K562 (cell line): ENCODE results near the gene MACROD2. TPM values are rescaled to one million over a fixed set of nuclear protein-coding genes. Genes with fewer than 3 reads are reported as not detected.

Source experiments
- ATAC-seq: fragments of 200-7000 bp; cut with Tn5 transposase; 3 replicates; pipeline ENCODE4 v1.9.1; 2020; ENCODE audit warnings: moderate library complexity
- BruUV-seq: library from RNA; stranded (reverse); fragments of 400-500 nt; replicated peaks from 2 replicates; lab custom pipeline; 2021; lab: Mats Ljungman, UMichigan
- CTCF ChIA-PET: fragments of 300-600 bp; formaldehyde crosslinking; extraction: SDS; loops from one replicate; lab custom pipeline; 2021; ENCODE audit warnings: low intra/inter-chr PET ratio; lab: Yijun Ruan, JAX
- POLR2A ChIA-PET: fragments of 300-600, 350-650 bp; sonication (Branson Sonifier 250); formaldehyde crosslinking; extraction: SDS; loops from one replicate; lab custom pipeline; 2021; ENCODE audit warnings: antibody characterized with exemption, inconsistent platforms; lab: Yijun Ruan, JAX
- DNase-seq, 4 experiments: peaks; one replicate each; pipeline versions ENCODE4 v3.0.0 to v3.0.0-alpha.2; 2011 to 2018; ENCODE audit warnings: low spot score in 3 of 4, mixed read lengths in 3 of 4; ENCODE audit errors: extremely low read depth in 1 of 4
- FAIRE-seq: peaks from 2 replicates; lab custom pipeline; 2011; peaks lifted over from hg19 to GRCh38; lab: Jason Lieb, UNC
- H2AFZ ChIP-seq: 2 replicates; pipeline ENCODE4 v1.6.0; 2011; ENCODE audit warnings: low read depth, low read length, control low read depth, inconsistent platforms
- H3K27ac ChIP-seq: fragments of 200-600 bp; 3 replicates; pipeline ENCODE4 v1.8.0; 2011; ENCODE audit warnings: low read depth, mild to moderate bottlenecking, control low read depth, inconsistent platforms, low read length, moderate library complexity, mixed read lengths; ENCODE audit errors: extremely low read depth
- H3K27me3 ChIP-seq, 2 experiments: fragments of 300-600 bp in 1 of 2; 2 replicates in 1 of 2; 3 replicates in 1 of 2; pipeline versions ENCODE4 v1.6.0 to v1.8.0; 2011; ENCODE audit warnings: inconsistent platforms in 2 of 2, low read length in 2 of 2, mild to moderate bottlenecking in 1 of 2, mixed read lengths in 1 of 2, moderate library complexity in 1 of 2; ENCODE audit not compliant: control insufficient read depth in 2 of 2, insufficient read depth in 2 of 2
- H3K36me3 ChIP-seq: fragments of 300-600 bp; 3 replicates; pipeline ENCODE4 v1.8.0; 2011; ENCODE audit warnings: mild to moderate bottlenecking, low read length, inconsistent platforms; ENCODE audit not compliant: control insufficient read depth, insufficient read depth
- H3K4me1 ChIP-seq, 2 experiments: fragments of 200-600 bp in 1 of 2; replicated peaks in 1 of 2; 2 replicates in 1 of 2; 3 replicates in 1 of 2; pipeline versions ENCODE4 v1.5.1 to v1.8.0; 2011; ENCODE audit warnings: inconsistent platforms in 2 of 2, low read length in 2 of 2, mild to moderate bottlenecking in 1 of 2, mixed read lengths in 1 of 2, moderate library complexity in 1 of 2; ENCODE audit not compliant: control insufficient read depth in 2 of 2, insufficient read depth in 2 of 2
- H3K4me2 ChIP-seq: 2 replicates; pipeline ENCODE4 v1.6.1; 2011; ENCODE audit warnings: low read length, control low read depth, inconsistent platforms, mixed read lengths; ENCODE audit not compliant: insufficient read depth
- H3K4me3 ChIP-seq: fragments of 200-600 bp; sonication (generic), shearing (Covaris generic); 2 replicates; pipeline ENCODE4 v1.5.1; 2016; ENCODE audit warnings: control low read depth, inconsistent platforms
- H3K79me2 ChIP-seq: fragments of 200-600 bp; 3 replicates; pipeline ENCODE4 v1.8.0; 2011; ENCODE audit warnings: low read length, inconsistent platforms; ENCODE audit not compliant: control insufficient read depth, insufficient read depth
- H3K9ac ChIP-seq, 2 experiments: 2 replicates each; pipeline versions ENCODE4 v1.6.0 to v1.6.1; 2011; ENCODE audit warnings: low read depth in 2 of 2, low read length in 2 of 2, control low read depth in 1 of 2, inconsistent platforms in 1 of 2, mild to moderate bottlenecking in 1 of 2, mixed read lengths in 1 of 2; ENCODE audit not compliant: insufficient read depth in 1 of 2
- H3K9me1 ChIP-seq: one replicate; pipeline ENCODE4 v1.6.0; 2011; ENCODE audit warnings: inconsistent platforms, mild to moderate bottlenecking, low read length, moderate library complexity; ENCODE audit not compliant: control insufficient read depth, insufficient read depth
- H3K9me3 ChIP-seq: replicated peaks from 2 replicates; pipeline ENCODE4 v1.5.1; 2011; ENCODE audit warnings: low read depth, low read length, inconsistent platforms; ENCODE audit not compliant: control insufficient read depth, insufficient read depth
- H4K20me1 ChIP-seq: replicated peaks from 2 replicates; pipeline ENCODE4 v1.6.1; 2011; ENCODE audit warnings: low read length, inconsistent platforms, mixed read lengths; ENCODE audit not compliant: control insufficient read depth, insufficient read depth
- BDP1 ChIP-seq: IDR thresholded peaks from 3 replicates; pipeline ENCODE4 v1.6.1; 2011; ENCODE audit not compliant: insufficient read length, insufficient read depth
- CC2D1A ChIP-seq: fragments of 450-650 bp; IDR thresholded peaks from 2 replicates; pipeline ENCODE4 v1.6.1; 2017; ENCODE audit warnings: mild to moderate bottlenecking
- KLF6 ChIP-seq: fragments of 250-450 bp; sonication (Bioruptor Pico); IDR thresholded peaks from 2 replicates; pipeline ENCODE4 v1.4.0; 2020; ENCODE audit warnings: mild to moderate bottlenecking, moderate library complexity, borderline replicate concordance
- MEF2A ChIP-seq: IDR thresholded peaks from 2 replicates; pipeline ENCODE4 v1.6.1; 2011; ENCODE audit warnings: low read depth, mild to moderate bottlenecking, low read length, moderate library complexity; ENCODE audit not compliant: control insufficient read depth
- RHOXF2B ChIP-seq: fragments of 250-450 bp; sonication (Bioruptor Pico); conservative IDR thresholded peaks from 2 replicates; pipeline ENCODE4 v1.5.1; 2021
- ZNF143 ChIP-seq: sonication (generic); formaldehyde crosslinking; IDR thresholded peaks from 2 replicates; pipeline ENCODE4 v1.9.0; 2022; ENCODE audit warnings: mild to moderate bottlenecking, missing genetic modification reagents
- WGBS: fragments of 100-300 bp; shearing (Covaris generic); methylation state at CpG from one replicate; pipeline ENCODE4 v1.1.6; 2016; ENCODE audit warnings: low coverage, mixed read lengths; ENCODE audit not compliant: insufficient coverage; ENCODE audit errors: missing lambda C conversion rate; 5-methylcytosine and 5-hydroxymethylcytosine counted together
- in situ Hi-C: fragments of 300-500 bp; cut with MboI; formaldehyde crosslinking; loops from 4 replicates; pipeline ENCODE4 v1.15.0; 2018; ENCODE audit warnings: inconsistent platforms, mixed read lengths
- intact Hi-C: fragments of 100-400 bp; cut with micrococcal nuclease; formaldehyde crosslinking; loops from 2 replicates; pipeline ENCODE4 v1.14.2; 2022
- polyA plus RNA-seq, 8 experiments: library from polyadenylated mRNA; depleted of rRNA in 4 of 8; stranded (reverse) in 5 of 8; unstranded in 3 of 8; fragments of >200 nt; fragmentation: Nextera tagmentation in 2 of 8; fragmentation: Illumina TruSeq in 1 of 8; extraction: Ambion mirVana in 2 of 8; extraction: Trizol in 1 of 8; gene quantifications; 2 replicates each; pipeline versions ENCODE4 v1.2.1 to v1.2.3, GENCODE V29; 2011 to 2014; ENCODE audit warnings: inconsistent platforms in 1 of 8, missing spikeins in 1 of 8
- total RNA-seq, 7 experiments: library from RNA; depleted of rRNA in 6 of 7; stranded (reverse); fragments of >200 nt in 6 of 7; fragmentation: Illumina TruSeq in 2 of 7; extraction: Trizol in 2 of 7; gene quantifications; 2 replicates each; pipeline versions ENCODE4 v1.2.1 to v1.2.3, GENCODE V29; 2011 to 2021; ENCODE audit warnings: low replicate concordance in 1 of 7
- TF ChIP-seq, protein P1 (sequence below): fragments of 250-450 bp; sonication (Bioruptor Pico); IDR thresholded peaks from 2 replicates; pipeline ENCODE4 v1.5.1; 2021; ENCODE audit warnings: mild to moderate bottlenecking
- TF ChIP-seq, protein P2 (sequence below): fragments of 450-650 bp; IDR thresholded peaks from 2 replicates; pipeline ENCODE4 v1.6.1; 2016; ENCODE audit warnings: mild to moderate bottlenecking, moderate library complexity

Gene MACROD2
- total and polyA plus RNA-seq, 9 of the 15 experiments (the other 6 are each of a cell fraction or from before 2014, with no cell fraction given): not detected

DNA sequence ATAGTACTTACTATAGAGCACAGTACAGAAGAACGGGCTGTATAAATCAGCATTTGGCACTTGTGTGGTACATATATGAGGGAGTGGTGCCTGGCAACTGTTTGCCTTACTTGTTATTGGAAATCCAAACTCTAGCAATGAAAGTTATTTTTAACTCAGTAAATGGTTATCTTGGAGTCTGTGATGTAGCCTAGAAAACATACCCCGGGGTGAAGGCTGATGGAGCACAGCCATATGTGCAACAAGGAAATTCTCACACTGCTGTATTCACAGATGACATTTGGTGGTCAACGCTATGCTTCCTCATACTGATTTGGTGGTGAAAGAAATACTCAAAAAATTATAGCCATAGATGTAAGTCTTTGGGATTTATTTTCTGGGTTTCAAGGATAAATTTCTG is 1149.6 kb downstream of the MACROD2 start:
- Histone ChIP-seq H3K27ac (no peak overlapping the region), H3K27me3 (no peaks in the 10 kb centered on the region), H3K9me3 (no peaks in the 10 kb centered on the region), H3K4me3 (no peak overlapping the region), H3K36me3 (no peaks in the 10 kb centered on the region), H4K20me1 (no peaks in the 10 kb centered on the region), H3K4me1 (no peaks in the 10 kb centered on the region), H3K79me2 (no peaks in the 10 kb centered on the region), H2AFZ (no peak overlapping the region), H3K9ac (no peak overlapping the region), H3K4me2 (no peak overlapping the region)
- FAIRE-seq: no peak
- in situ Hi-C loops: no loop called here
- CTCF ChIA-PET: no interaction called here
- no peak for ATAC-seq
- 0% methylated on average over 3 of the region's 3 CpGs for WGBS
- DNase-seq: no peak
- POLR2A ChIA-PET: no interaction called here
- intact Hi-C loops: no loop called here
- TF ChIP-seq KLF6 (CRISPR knock-in tag): no peak
- TF ChIP-seq, protein P1, sequence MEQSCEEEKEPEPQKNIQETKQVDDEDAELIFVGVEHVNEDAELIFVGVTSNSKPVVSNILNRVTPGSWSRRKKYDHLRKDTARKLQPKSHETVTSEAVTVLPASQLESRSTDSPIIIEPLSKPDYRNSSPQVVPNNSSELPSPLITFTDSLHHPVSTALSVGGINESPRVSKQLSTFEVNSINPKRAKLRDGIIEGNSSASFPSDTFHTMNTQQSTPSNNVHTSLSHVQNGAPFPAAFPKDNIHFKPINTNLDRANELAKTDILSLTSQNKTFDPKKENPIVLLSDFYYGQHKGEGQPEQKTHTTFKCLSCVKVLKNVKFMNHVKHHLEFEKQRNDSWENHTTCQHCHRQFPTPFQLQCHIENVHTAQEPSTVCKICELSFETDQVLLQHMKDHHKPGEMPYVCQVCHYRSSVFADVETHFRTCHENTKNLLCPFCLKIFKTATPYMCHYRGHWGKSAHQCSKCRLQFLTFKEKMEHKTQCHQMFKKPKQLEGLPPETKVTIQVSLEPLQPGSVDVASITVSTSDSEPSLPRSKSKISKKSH (CRISPR knock-in tag): no peak
- no peak for TF ChIP-seq BDP1
- TF ChIP-seq CC2D1A: no peak
- no peak for TF ChIP-seq RHOXF2B
- TF ChIP-seq, protein P2, sequence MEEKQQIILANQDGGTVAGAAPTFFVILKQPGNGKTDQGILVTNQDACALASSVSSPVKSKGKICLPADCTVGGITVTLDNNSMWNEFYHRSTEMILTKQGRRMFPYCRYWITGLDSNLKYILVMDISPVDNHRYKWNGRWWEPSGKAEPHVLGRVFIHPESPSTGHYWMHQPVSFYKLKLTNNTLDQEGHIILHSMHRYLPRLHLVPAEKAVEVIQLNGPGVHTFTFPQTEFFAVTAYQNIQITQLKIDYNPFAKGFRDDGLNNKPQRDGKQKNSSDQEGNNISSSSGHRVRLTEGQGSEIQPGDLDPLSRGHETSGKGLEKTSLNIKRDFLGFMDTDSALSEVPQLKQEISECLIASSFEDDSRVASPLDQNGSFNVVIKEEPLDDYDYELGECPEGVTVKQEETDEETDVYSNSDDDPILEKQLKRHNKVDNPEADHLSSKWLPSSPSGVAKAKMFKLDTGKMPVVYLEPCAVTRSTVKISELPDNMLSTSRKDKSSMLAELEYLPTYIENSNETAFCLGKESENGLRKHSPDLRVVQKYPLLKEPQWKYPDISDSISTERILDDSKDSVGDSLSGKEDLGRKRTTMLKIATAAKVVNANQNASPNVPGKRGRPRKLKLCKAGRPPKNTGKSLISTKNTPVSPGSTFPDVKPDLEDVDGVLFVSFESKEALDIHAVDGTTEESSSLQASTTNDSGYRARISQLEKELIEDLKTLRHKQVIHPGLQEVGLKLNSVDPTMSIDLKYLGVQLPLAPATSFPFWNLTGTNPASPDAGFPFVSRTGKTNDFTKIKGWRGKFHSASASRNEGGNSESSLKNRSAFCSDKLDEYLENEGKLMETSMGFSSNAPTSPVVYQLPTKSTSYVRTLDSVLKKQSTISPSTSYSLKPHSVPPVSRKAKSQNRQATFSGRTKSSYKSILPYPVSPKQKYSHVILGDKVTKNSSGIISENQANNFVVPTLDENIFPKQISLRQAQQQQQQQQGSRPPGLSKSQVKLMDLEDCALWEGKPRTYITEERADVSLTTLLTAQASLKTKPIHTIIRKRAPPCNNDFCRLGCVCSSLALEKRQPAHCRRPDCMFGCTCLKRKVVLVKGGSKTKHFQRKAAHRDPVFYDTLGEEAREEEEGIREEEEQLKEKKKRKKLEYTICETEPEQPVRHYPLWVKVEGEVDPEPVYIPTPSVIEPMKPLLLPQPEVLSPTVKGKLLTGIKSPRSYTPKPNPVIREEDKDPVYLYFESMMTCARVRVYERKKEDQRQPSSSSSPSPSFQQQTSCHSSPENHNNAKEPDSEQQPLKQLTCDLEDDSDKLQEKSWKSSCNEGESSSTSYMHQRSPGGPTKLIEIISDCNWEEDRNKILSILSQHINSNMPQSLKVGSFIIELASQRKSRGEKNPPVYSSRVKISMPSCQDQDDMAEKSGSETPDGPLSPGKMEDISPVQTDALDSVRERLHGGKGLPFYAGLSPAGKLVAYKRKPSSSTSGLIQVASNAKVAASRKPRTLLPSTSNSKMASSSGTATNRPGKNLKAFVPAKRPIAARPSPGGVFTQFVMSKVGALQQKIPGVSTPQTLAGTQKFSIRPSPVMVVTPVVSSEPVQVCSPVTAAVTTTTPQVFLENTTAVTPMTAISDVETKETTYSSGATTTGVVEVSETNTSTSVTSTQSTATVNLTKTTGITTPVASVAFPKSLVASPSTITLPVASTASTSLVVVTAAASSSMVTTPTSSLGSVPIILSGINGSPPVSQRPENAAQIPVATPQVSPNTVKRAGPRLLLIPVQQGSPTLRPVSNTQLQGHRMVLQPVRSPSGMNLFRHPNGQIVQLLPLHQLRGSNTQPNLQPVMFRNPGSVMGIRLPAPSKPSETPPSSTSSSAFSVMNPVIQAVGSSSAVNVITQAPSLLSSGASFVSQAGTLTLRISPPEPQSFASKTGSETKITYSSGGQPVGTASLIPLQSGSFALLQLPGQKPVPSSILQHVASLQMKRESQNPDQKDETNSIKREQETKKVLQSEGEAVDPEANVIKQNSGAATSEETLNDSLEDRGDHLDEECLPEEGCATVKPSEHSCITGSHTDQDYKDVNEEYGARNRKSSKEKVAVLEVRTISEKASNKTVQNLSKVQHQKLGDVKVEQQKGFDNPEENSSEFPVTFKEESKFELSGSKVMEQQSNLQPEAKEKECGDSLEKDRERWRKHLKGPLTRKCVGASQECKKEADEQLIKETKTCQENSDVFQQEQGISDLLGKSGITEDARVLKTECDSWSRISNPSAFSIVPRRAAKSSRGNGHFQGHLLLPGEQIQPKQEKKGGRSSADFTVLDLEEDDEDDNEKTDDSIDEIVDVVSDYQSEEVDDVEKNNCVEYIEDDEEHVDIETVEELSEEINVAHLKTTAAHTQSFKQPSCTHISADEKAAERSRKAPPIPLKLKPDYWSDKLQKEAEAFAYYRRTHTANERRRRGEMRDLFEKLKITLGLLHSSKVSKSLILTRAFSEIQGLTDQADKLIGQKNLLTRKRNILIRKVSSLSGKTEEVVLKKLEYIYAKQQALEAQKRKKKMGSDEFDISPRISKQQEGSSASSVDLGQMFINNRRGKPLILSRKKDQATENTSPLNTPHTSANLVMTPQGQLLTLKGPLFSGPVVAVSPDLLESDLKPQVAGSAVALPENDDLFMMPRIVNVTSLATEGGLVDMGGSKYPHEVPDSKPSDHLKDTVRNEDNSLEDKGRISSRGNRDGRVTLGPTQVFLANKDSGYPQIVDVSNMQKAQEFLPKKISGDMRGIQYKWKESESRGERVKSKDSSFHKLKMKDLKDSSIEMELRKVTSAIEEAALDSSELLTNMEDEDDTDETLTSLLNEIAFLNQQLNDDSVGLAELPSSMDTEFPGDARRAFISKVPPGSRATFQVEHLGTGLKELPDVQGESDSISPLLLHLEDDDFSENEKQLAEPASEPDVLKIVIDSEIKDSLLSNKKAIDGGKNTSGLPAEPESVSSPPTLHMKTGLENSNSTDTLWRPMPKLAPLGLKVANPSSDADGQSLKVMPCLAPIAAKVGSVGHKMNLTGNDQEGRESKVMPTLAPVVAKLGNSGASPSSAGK: no peak
- TF ChIP-seq ZNF143 (CRISPR knock-in tag): no peak
- no peak for TF ChIP-seq MEF2A
- TF ChIP-seq, all 486 proteins: peak for 0
- H3K9me1 ChIP-seq: no peaks in the 10 kb centered on the region
- no TSS peak for BruUV-seq
